ENCODE measurements around the gene FRMD3.

FRMD3 gene

GRCh38 chr9:83327323-83327722 lies 210.9 kb downstream of the FRMD3 start:
- DNase-seq = no peak

GRCh38 chr9:83323148-83323547 lies 215.1 kb downstream of the FRMD3 start:
- no peak for DNase-seq

- DNase-seq = no peak
Observed at GRCh38 chr9:83322438-83322837, 215.8 kb downstream of the FRMD3 start.

- no peak for DNase-seq
Observed at GRCh38 chr9:83317244-83317643, 221.0 kb downstream of the FRMD3 start.

- DNase-seq = no peak
Observed at GRCh38 chr9:83315649-83316048, 222.6 kb downstream of the FRMD3 start.

GRCh38 chr9:83313781-83314180 lies 224.4 kb downstream of the FRMD3 start:
- DNase-seq = no peak

- no peak for DNase-seq
Observed at GRCh38 chr9:83312537-83312936, 225.7 kb downstream of the FRMD3 start.

- no peak for DNase-seq
Observed at GRCh38 chr9:83307066-83307724, 231.0 kb downstream of the FRMD3 start.

GRCh38 chr9:83304686-83305085 lies 233.5 kb downstream of the FRMD3 start:
- no peak for DNase-seq

GRCh38 chr9:83299571-83299970 lies 238.6 kb downstream of the FRMD3 start:
- DNase-seq = no peak

- no peak for DNase-seq
Observed at GRCh38 chr9:83299094-83299493, 239.1 kb downstream of the FRMD3 start.

- DNase-seq = no peak
Observed at GRCh38 chr9:83296123-83296522, 242.1 kb downstream of the FRMD3 start.

GRCh38 chr9:83294816-83295215 lies 243.4 kb downstream of the FRMD3 start:
- DNase-seq = no peak

- no peak for DNase-seq
Observed at GRCh38 chr9:83291196-83291595, 247.0 kb downstream of the FRMD3 start.

- DNase-seq = no peak
Observed at GRCh38 chr9:83290692-83291091, 247.5 kb downstream of the FRMD3 start.

GRCh38 chr9:83287021-83287420 lies 251.2 kb downstream of the FRMD3 start:
- no peak for DNase-seq

- DNase-seq = no peak
Observed at GRCh38 chr9:83285445-83286225, 252.6 kb downstream of the FRMD3 start.

- no peak for DNase-seq
Observed at GRCh38 chr9:83284746-83285145, 253.5 kb downstream of the FRMD3 start.

GRCh38 chr9:83283528-83283927 lies 254.7 kb downstream of the FRMD3 start:
- DNase-seq = no peak

GRCh38 chr9:83281306-83282255 lies 256.6 kb downstream of the FRMD3 start:
- no peak for DNase-seq

GRCh38 chr9:83280790-83281189 lies 257.4 kb downstream of the FRMD3 start:
- no peak for DNase-seq

GRCh38 chr9:83280268-83280667 lies 257.9 kb downstream of the FRMD3 start:
- no peak for DNase-seq

GRCh38 chr9:83274787-83275186 lies 263.4 kb downstream of the FRMD3 start:
- no peak for DNase-seq

Measured in CD4-positive, alpha-beta T cell treated with Interleukin-4 for 4 hours (primary cell).